ENCODE data around the gene TSC22D1. TPM values are rescaled to one million over a fixed set of nuclear protein-coding genes. Genes with fewer than 3 reads are reported as not detected.

Gene TSC22D1
- total RNA-seq, 1 experiment from 2014 or later: 37.2 TPM

- Mint-ChIP-seq H3K36me3 (ENCODE audit: insufficient read depth, unreplicated experiment) (no peaks in the 10 kb centered on the region), H3K27me3 (ENCODE audit: unreplicated experiment) (peaks cover 6% of the 10 kb centered on the region), H3K27ac (ENCODE audit: unreplicated experiment) (no peak overlapping the region), H3K4me1 (ENCODE audit: low read depth, unreplicated experiment) (peaks cover 24% of the 10 kb centered on the region), H3K9me3 (ENCODE audit: low read depth, unreplicated experiment) (no peaks in the 10 kb centered on the region), H3K4me3 (ENCODE audit: low read depth, unreplicated experiment) (no peak overlapping the region)
- BruUV-seq (replicated peaks): no TSS peak
- CTCF ChIA-PET: no interaction called here
- no peak for DNase-seq
- no peak for TF ChIP-seq CTCF (IDR thresholded peaks at IDR 0.05; ENCODE audit: unreplicated experiment)
- intact Hi-C loops (cut with micrococcal nuclease; ENCODE audit: unreplicated experiment): no loop called here
Measured at GRCh38 chr13:44404261-44405132, 171.6 kb downstream of the TSC22D1 start.

GRCh38 chr13:44403461-44404056 is 172.6 kb downstream of the TSC22D1 start:
- H3K27ac Mint-ChIP-seq (ENCODE audit: unreplicated experiment): no peak overlapping the region
- DNase-seq: peak; percentile 42
- H3K4me1 Mint-ChIP-seq (ENCODE audit: low read depth, unreplicated experiment): peaks cover 24% of the 10 kb centered on the region
- no peaks in the 10 kb centered on the region for H3K27me3 Mint-ChIP-seq (ENCODE audit: unreplicated experiment)
- no peak overlapping the region for H3K4me3 Mint-ChIP-seq (ENCODE audit: low read depth, unreplicated experiment)
- TF ChIP-seq CTCF (IDR thresholded peaks at IDR 0.05; ENCODE audit: unreplicated experiment): no peak
- intact Hi-C loops (cut with micrococcal nuclease; ENCODE audit: unreplicated experiment): no loop called here
- no TSS peak for BruUV-seq (replicated peaks)
- CTCF ChIA-PET: no interaction called here
- H3K9me3 Mint-ChIP-seq (ENCODE audit: low read depth, unreplicated experiment): no peaks in the 10 kb centered on the region
- no peaks in the 10 kb centered on the region for H3K36me3 Mint-ChIP-seq (ENCODE audit: insufficient read depth, unreplicated experiment)

GRCh38 chr13:44402899-44403445 is 173.2 kb downstream of the TSC22D1 start:
- no peak for TF ChIP-seq CTCF (IDR thresholded peaks at IDR 0.05; ENCODE audit: unreplicated experiment)
- no peak for DNase-seq
- CTCF ChIA-PET: interaction anchor here (0.6 kb wide), 1 partner anchor 74 kb away, joined by 3 read pairs; no protein-coding TSS in a partner anchor
- Mint-ChIP-seq H3K4me1 (ENCODE audit: low read depth, unreplicated experiment) (peaks cover 24% of the 10 kb centered on the region), H3K27me3 (ENCODE audit: unreplicated experiment) (no peaks in the 10 kb centered on the region), H3K36me3 (ENCODE audit: insufficient read depth, unreplicated experiment) (no peaks in the 10 kb centered on the region), H3K4me3 (ENCODE audit: low read depth, unreplicated experiment) (no peak overlapping the region), H3K27ac (ENCODE audit: unreplicated experiment) (no peak overlapping the region), H3K9me3 (ENCODE audit: low read depth, unreplicated experiment) (no peaks in the 10 kb centered on the region)
- intact Hi-C loops (cut with micrococcal nuclease; ENCODE audit: unreplicated experiment): no loop called here
- BruUV-seq (replicated peaks): no TSS peak

GRCh38 chr13:44401577-44401976 is 174.6 kb downstream of the TSC22D1 start:
- no peaks in the 10 kb centered on the region for H3K27me3 Mint-ChIP-seq (ENCODE audit: unreplicated experiment)
- peaks cover 24% of the 10 kb centered on the region for H3K4me1 Mint-ChIP-seq (ENCODE audit: low read depth, unreplicated experiment)
- no peak for DNase-seq
- no TSS peak for BruUV-seq (replicated peaks)
- CTCF ChIA-PET: no interaction called here
- H3K27ac Mint-ChIP-seq (ENCODE audit: unreplicated experiment): no peak overlapping the region
- TF ChIP-seq CTCF (IDR thresholded peaks at IDR 0.05; ENCODE audit: unreplicated experiment): no peak
- intact Hi-C loops (cut with micrococcal nuclease; ENCODE audit: unreplicated experiment): no loop called here
- H3K36me3 Mint-ChIP-seq (ENCODE audit: insufficient read depth, unreplicated experiment): no peaks in the 10 kb centered on the region
- H3K4me3 Mint-ChIP-seq (ENCODE audit: low read depth, unreplicated experiment): no peak overlapping the region
- no peaks in the 10 kb centered on the region for H3K9me3 Mint-ChIP-seq (ENCODE audit: low read depth, unreplicated experiment)
